ENCODE results near the gene MYO3A.

The MYO3A gene

GRCh38 chr10:26216585-26217395 is 282.8 kb downstream of the MYO3A start, which contains the start of gene GAD2:
GAD2 (plus strand) TSS chr10:26216774; CDS start chr10:26216810, 36 bp downstream.
- DNase-seq: no peak

- DNase-seq: no peak
These were observed 283.5 kb downstream of the MYO3A start for GRCh38 chr10:26217396-26218086.

- DNase-seq: no peak
These were observed 285.6 kb downstream of the MYO3A start for GRCh38 chr10:26219676-26220075.

GRCh38 chr10:26220901-26221300 is 286.9 kb downstream of the MYO3A start:
- DNase-seq: no peak

- no peak for DNase-seq
These were observed 287.5 kb downstream of the MYO3A start for GRCh38 chr10:26221541-26221940.

- DNase-seq: no peak
These were observed 288.5 kb downstream of the MYO3A start for GRCh38 chr10:26222563-26222962.

- DNase-seq: no peak
These were observed 291.3 kb downstream of the MYO3A start for GRCh38 chr10:26225322-26225721.

GRCh38 chr10:26227786-26228185 is 293.8 kb downstream of the MYO3A start:
- no peak for DNase-seq

GRCh38 chr10:26232174-26232573 is 298.1 kb downstream of the MYO3A start:
- no peak for DNase-seq

- DNase-seq: no peak
These were observed 301.7 kb downstream of the MYO3A start for GRCh38 chr10:26235761-26236160.

- no peak for DNase-seq
These were observed 304.3 kb downstream of the MYO3A start for GRCh38 chr10:26238378-26238777.

GRCh38 chr10:26242706-26243350 is 308.8 kb downstream of the MYO3A start:
- no peak for DNase-seq

GRCh38 chr10:26243351-26243720 is 309.3 kb downstream of the MYO3A start:
- no peak for DNase-seq

- DNase-seq: no peak
These were observed 315.7 kb downstream of the MYO3A start for GRCh38 chr10:26249681-26250080.

- no peak for DNase-seq
These were observed 317.9 kb downstream of the MYO3A start for GRCh38 chr10:26251925-26252324.

- DNase-seq: no peak
These were observed 320.6 kb downstream of the MYO3A start for GRCh38 chr10:26254616-26255015.

GRCh38 chr10:26259341-26259740 is 325.3 kb downstream of the MYO3A start:
- DNase-seq: no peak

Measured in CD4-positive, alpha-beta T cell treated with Interleukin-10 for 1 hour (primary cell).